Esophagus mucosa (tissue), 1 donor: Measurements from ENCODE around the gene STK11IP. TPM values are rescaled to one million over a fixed set of nuclear protein-coding genes. Genes with fewer than 3 reads are reported as not detected.

Experiments used
- ATAC-seq: fragments of 200-7000 bp; cut with Tn5 transposase; one replicate; pipeline ENCODE4 v1.9.1; 2020
- total RNA-seq: library from RNA; stranded (reverse); gene quantifications from one replicate; pipeline ENCODE4 v1.2.4, GENCODE V29; 2023
- donor health status: DM: yes; HTN: yes; CAD: no.

The STK11IP gene
- total RNA-seq, 1 donor from 2014 or later, result 17.3 TPM

DNA sequence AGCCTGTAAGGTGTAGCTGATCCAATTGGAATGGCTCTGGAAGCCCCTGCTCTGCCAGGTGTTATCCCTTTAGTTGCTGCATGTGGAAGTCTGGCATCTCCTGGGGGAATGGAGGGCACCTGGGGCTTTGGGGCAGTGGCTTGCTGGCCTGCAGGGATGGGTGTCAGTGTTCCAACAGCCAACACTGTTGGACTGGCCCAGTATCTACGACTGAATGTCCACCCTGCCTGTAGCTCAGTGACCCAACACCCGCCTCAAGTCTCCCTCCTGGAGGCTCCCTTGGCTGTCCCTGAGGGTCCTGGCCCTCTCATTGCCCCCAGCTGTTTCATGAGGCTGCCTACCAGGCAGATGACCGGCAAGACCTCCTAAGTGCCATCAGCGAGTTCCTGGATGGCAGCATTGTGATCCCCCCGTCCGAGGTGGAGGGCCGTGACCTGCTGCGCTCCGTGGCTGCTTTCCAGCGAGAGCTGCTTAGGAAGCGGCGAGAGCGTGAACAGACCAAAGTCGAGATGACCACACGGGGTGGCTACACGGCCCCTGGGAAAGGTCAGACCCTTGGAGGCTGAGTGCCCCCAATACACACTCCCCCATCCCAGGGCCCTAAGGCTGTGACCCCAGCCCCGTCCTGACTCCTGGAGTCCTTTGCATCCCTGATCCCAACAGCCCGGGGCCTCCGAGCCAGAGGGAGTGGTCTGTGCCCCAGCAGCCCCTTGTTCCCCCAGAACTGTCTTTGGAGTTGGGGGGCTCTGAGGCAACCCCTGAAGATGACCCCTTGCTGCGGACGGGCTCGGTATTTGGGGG is 37.5 kb downstream of the STK11IP start:
- ATAC-seq, result no peak

DNA sequence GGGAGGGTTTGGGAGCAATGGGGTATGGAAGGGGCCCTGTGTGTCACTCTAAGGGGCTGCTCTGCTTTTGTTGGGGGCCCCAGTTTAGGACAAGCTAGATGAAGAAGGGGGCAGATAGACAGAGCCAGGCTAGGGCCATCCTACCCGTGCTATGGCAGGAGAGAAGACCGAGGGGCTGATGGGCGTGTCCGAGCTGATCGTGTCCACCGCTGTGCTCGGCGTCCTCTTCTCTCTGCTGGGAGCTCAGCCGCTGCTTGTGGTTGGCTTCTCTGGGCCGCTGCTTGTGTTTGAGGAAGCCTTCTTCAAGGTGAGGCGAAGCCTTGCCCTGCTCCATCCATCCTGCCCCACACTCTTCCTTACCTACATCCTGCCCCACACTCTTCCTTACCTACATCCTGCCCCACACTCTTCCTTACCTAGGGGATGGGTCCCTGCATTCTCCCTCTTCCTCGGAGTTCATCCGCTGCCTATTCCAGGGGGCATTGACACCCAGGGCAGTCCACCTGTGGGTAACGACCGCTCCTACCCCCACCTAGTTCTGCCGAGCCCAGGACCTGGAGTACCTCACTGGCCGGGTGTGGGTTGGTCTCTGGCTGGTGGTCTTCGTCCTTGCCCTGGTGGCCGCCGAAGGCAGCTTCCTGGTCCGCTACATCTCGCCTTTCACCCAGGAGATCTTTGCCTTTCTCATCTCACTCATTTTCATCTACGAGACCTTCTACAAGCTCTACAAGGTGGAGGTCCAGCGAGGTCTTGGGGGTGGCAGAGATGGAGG is 38.7 kb downstream of the STK11IP start:
- ATAC-seq, result no peak

DNA sequence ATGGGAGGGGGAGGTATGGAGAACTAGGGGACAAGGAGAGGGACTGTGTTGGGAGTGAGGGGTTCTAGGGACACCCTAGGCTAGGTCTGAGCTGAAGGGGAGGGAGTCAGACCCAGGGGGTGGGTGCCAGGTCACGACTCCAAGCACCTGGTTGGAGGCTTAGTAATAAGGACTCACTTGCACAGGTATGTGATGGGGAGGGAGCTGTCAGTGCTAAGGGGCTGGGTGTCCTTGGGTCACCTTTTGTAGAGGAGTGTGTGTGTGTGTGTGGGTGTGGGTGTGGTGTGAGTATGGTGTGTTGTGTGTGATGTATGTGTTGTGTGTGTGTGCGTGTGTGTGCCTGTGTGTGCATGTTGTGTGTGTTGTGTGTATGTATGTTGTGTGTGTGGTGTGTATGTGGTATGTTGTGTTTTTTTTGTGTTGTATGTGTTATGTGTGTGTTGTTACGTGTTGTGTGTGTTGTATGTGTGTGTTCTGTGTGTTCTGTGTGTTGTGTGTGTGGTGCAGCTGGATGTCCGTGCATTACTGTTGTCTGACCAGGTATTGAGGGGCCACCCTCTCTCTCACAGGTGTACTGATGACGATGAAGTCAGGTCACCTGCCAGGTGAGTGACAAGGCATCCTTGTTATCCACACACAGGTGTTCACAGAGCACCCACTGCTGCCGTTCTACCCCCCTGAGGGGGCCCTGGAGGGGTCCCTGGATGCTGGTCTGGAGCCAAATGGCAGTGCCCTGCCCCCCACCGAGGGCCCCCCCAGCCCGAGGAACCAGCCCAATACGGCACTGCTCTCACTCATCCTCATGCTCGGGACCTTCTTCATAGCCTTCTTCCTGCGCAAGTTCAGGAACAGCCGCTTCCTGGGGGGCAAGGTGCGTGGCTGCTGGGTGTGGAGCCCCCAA is 39.5 kb downstream of the STK11IP start:
- ATAC-seq, result no peak

DNA sequence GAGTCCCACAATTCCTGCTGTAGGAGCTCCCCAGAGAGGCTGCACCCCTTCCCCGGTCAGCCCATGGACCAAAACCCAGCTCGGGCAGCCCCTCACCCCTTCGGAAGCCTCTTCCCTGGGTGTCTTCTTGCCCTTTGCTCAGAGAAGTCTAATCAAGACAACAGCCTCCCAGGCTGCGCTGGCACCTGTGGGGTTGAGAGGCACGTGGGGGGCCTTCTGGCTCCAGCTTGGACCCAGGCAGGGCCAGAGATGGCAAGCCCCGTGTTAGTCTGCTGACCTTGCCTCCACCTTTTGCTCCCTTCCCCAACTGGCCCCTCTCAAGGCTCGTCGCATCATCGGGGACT is 40.2 kb downstream of the STK11IP start:
- no peak for ATAC-seq

DNA sequence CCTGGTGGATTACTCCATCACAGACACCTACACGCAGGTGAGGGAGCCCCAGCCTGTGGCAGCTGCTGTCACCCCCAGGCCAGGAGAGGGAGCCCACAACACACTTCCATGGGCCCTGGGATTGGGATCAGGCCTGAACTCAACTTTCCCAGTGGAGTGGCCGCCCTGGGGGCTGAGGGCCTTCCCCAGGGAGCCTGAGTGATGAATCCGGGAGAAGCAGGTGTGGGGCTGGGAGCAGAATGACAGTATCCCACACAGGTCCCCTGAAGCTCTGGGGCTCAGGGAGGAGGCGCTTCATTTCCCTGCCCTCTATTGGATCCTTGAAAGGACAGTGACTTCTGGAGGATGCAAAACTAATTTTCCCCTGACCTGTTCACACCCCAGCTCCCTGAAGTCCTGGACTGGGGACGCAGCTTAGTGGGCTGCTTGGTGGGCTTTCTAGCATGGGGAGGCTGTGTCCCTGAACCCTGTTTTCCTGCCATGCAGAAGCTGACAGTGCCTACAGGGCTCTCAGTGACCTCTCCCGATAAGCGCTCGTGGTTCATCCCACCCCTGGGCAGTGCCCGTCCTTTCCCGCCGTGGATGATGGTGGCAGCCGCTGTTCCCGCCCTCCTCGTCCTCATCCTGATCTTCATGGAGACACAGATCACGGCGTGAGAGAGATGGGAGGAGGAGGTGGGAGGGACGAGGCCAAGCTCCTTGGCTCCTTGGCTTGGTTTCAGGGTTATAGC is 40.7 kb downstream of the STK11IP start:
- no peak for ATAC-seq

DNA sequence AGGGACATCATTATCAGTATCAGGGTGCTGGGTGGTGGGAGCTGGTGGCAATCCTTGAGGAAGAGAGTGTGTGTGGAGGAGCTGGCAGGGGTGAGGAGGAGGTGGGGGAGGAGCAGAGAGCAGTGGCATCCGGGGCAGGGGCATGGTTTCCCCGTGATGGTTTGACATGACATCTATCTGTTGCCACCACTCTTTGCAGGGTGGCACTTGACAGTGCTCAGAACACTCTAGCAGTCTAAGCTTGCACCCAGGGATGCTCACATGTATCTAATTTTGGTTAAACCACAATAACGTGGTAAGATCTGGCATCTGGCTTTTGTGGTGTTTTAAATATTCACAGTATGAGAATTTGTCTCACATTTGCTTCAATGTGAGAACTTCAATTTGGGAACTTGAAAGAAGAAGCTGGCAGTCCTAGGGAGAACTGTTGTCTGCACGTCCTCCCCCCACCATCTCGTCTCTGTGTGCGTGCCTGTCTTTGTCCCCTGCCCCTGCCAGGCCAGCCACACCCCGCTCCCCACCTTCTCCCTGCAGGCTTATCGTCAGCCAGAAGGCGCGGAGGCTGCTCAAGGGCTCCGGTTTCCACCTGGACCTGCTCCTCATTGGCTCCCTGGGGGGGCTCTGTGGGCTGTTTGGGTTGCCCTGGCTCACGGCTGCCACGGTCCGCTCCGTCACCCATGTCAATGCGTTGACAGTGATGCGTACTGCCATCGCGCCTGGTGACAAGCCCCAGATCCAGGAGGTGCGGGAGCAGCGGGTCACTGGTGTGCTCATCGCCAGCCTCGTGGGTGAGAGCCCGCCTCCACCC is 41.5 kb downstream of the STK11IP start:
- no peak for ATAC-seq

DNA sequence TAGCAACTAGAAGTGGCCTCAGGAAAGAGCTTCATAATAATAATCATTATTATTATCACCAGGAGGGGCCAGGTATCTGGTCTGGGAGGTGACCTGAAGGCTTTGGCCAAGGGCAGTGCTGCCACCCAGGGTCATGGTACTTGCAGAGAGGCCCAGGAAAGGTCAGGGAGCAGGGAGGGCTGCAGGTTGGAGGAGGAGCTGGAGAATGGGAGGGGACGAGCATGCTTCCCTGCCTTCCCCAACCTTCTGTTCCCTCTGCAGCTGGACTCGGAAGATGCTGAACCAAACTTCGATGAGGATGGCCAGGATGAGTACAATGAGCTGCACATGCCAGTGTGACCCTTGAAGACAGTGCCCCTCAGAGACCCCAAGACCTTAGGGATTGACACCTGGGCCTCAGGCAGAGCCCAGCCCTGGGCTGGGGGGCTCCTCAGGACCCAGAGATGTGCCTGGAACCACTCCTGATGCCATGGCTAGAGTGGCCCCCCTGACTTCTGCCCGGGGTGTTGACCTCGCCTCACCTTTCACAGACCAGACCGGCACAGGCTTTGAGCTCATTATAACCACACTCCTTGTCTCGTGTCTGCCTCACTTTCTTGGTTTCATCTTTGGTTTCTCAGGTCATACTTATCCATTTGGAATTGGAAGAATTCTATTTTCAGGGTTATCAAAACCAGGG is 43.9 kb downstream of the STK11IP start:
- ATAC-seq, result no peak

DNA sequence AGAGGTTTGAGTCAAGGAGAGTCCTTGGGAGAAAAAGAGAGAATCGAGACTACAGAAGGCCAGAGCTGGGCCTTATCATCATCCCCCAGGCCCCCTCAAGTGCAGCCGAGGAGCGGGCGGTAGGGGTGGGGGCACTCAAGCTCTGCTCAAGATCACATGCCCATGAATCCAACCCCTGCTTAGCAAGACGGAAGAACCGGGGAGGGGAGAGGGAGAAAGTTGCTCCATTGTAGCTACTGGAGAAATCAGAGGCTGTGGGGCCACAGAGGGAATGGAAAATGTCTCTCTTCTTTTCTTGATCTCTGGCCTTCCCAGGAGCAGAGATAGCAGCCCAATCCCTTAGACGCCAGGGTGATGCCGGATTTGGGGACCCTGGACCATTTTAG is 44.4 kb downstream of the STK11IP start:
- ATAC-seq, result no peak

DNA sequence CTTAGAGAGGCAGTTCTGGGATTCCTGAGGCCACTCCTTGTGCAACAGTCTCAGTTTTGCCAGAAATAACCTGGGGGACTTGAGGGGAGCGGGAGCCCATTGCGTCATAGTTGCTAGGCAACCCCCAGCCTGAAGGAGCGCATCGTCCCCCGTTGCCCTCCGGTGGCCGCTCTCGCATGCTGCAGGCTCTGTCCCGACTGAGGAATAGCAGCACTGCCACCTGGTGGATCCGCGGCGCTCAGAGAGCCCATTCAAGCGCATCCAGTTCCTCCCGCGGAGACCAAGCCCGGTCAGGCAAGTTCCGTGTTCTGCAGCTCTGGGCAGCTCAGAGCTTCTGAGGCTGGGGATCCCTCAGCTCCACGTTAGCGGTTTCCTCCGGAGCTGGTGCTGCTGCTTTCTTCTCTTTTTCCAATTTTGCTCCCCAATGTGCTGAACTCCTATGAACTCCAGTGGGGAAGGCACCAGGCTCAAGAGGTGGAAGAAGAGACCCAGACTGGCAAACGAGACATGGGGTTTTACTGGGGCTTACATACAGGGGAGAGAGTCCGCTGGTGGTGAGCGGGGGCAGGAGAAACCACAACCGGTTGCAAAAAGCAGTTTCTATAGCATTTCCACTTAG is 44.9 kb downstream of the STK11IP start:
- ATAC-seq, result peak; percentile 95

DNA sequence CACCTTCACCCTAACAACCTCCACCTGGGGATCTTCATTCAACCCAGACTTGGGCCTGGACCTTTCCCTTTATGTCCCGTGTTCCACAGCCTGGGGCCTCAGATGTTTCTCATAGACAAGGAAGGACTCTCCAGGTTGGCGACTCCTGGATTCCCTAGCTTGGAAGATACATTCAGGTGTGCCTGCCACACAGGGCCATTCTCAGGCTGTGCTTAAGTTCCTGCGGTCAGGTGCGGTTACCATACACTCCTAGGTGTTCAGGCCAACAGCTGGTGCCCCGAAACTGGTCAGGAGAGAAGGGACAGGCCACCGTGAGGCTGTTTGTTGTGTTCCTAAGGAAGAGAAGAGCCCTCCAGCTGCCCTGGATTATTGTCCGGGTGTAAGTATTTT is 45.4 kb downstream of the STK11IP start:
- ATAC-seq, result no peak

DNA sequence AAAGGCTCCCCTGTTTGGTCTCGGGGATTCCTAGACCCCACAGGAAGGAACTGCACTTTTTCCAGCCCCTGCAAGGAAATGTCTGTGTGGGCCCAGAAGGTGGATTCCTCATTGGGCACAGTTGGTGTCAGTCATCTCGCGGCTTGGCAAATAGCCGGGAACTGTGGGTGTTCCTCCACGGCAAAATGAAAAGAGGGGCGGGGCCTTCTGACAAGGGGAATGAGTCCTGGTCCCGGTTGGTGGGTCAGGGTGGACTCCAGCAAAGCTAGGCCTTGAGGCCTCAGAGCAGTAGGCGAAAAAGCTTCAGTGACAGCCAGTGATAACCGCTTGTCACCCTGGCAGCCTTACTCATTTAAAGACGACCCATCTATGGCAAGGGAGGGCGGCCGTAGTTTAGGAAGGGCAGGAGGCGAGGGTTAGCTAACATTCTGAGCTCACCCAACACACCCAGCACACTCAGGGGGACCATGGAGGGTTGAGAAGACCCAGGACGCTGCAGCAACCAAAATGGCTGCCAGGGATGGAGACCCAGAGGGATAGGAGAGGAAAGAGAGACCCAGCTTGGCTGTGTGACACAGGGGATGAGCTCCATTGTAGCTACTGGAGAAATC is 46.2 kb downstream of the STK11IP start:
- ATAC-seq, result no peak

DNA sequence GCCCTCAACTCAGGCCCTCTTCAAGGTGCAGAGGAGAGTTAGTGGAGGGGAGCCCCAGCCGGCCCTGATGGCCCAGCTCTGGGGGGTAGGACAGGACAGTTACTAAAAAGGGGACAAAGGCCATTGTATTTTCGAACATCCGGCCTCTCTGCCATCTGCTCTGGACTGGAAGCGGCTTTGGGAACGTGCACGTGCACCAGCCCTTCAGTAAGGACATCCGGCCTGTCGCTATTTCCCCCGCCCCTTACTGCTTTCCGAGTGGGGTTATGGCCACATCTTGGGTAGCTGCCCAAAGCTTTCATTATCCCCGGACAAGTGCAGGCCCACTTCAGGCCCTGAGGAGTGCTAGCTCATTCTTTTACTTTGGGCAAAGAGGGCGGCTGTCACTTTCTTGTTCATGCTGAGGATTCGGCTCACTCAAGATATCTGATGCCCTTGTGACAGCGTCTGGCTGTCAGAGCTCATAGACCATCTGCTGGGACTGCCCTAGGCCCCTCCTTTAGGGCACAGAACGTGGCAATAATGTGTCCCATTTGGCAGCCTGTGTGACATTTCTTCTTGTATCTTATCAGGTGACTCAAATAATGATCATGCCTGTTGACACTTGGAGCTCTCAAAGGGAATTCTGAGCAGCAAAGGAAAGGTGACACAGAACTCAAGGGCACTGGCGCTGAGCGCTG is 47.3 kb downstream of the STK11IP start:
- no peak for ATAC-seq

DNA sequence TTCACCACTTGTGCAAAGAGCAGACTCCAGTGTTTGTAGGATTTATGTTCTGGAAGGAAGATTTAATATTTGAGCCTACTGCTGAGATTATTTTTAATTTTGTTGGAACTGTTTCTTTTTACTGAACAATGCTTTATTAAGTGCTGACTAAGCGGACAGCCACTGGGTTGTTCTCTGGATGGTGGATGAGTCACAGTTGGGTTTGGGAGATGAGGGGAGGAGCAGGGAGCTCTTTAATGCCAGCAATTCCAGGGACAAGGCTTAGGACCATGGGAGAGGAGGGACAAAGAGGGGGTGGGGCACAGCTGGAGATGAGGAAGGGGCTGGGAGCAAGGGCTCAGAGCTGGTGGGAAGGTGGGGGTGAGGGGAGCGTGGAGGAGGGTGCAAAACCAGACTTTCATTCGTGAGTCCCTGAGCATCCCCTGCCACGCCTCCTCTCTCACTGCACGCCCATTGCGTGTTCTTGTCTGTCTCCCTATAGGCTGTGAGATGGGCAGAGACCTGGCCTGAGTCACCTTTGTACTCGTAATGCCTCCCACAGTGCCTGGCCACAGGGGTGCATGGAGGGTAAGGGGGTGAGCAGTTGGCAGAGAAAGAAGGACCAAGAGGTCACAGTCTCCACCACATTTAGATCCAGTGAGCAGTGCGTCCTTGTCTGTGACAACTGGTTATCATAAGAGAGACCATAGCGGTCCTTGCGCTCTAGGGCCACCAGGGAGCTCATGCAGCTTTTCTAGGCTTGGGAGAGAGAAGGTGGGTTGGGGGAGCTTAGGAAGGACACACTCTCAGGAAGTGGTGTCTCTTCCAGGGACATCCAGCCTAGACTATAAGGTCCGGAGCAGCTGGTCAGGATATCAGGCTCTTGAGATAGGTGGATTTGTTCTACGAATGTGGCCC is 48.2 kb downstream of the STK11IP start:
- ATAC-seq, result peak; percentile 65

DNA sequence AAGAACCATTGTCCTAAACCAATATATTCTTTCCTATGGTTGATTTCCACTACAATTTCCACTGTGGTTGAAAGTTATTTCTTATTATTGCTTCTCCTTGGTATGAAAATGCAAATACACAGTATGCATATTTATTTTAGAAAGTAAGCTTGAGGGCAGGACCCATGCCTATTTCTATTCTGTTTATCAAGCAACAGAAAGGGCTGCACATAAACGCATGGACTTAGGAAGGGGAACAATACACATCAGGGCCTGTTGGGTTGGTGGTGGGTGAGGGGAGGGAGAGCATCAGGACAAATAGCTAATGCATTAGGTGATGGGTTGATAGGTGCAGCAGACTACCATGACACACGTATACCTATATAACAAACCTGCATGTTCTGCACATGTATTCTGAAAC is 50.5 kb downstream of the STK11IP start:
- no peak for ATAC-seq

DNA sequence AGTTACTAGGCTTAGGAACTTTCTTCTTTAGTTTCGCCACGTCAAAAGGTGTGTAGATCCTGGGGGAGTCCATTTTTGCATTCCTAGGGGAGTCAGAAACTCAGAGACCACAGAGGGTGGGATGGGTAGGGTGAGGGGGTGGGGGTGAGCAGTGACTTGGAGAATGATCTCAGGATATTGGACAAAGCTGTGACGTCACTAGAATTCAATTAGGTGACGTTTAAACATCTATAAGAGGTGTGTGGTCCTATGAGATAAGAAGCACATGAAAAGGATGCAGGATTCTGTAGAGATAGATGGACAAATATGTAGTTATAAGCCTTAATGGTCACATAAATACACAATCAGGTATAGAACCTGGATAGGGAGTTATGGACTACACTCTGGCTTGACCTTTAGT is 51.3 kb downstream of the STK11IP start:
- ATAC-seq, result no peak

DNA sequence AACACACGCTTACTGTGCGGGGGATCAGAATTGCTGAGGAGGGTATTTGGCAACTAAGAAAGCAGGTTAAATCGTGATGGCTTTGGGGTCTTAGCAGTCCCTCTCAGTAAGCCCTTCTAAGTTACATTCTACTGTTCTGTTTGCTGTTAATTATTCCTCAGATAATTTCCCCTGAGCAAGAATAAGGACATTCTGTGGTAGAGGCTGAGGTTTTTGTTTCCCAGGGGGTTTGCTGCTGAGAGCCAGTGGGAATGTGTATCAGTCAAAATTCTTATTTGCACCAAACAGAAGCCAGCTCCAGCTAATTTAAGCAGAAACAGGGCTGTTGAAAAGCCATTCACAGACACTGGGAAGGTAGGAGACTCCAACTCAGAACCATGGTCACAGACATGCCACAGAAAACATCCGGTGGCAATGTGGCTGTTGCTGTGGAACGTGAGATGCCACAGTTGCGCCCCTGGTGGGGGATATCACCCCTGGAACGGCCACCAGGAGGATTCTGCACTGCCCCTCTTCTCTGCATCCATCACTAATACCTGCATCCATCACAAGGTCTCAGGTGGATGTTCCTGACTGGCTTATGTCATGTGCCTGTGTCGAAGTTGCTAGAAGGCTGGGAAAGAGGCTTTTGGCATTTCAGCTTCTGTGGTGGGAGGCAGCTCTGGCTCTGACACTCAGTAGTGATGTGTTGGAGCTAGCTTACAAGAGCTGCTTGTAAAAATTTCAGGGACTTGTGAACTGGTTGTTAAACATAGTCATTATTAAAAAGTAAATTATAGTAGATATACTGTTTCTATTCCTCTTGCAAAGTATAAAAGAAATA is 53.0 kb downstream of the STK11IP start:
- no peak for ATAC-seq

DNA sequence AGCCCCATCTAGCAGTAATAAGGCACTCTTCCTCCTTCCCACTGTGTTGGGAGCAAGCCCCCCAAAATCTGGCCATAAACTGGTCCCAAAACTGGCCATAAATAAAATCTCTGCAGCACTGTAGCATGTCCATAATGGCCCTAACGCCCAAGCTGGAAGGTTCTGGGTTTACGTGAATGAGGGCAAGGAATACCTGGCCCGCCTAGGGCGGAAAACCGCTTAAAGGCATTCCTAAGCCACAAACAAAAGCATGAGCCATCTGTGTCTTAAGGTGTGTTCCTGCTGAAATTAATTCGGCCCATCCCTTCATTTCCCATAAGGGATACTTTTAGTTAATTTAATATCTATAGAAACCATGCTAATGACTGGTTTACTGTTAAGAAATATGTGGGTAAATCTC is 54.0 kb downstream of the STK11IP start:
- ATAC-seq, result peak; percentile 55
